Pancreas (tissue), 10 donors: Measurements from ENCODE around the gene EHBP1. TPM values are rescaled to one million over a fixed set of nuclear protein-coding genes. Genes with fewer than 3 reads are reported as not detected.

Experiments
- ATAC-seq, 4 donors: fragments of 200-7000 bp; cut with Tn5 transposase; one replicate each; pipeline versions ENCODE4 v1.8.0 to v1.9.1; 2020; ENCODE audit warnings: mild to moderate bottlenecking in 4 of 4, moderate library complexity in 4 of 4
- DNase-seq, 6 donors: peaks; one replicate each; pipeline ENCODE4 v3.0.0-alpha.2; 2020
- FAIRE-seq: peaks from 2 replicates; lab custom pipeline; 2012; peaks lifted over from hg19 to GRCh38; lab: Jason Lieb, UNC
- H3K27ac ChIP-seq, 4 donors: fragments of 200-600 bp; sonication (generic); 1 replicate in 3 of 4; 2 replicates in 1 of 4; pipeline versions ENCODE4 v1.5.0 to v1.8.0; 2020
- H3K27me3 ChIP-seq, 4 donors: fragments of 200-600 bp; one replicate each; pipeline ENCODE4 v1.8.0; 2021
- H3K36me3 ChIP-seq, 3 donors: fragments of 200-600 bp; sonication (generic) in 1 of 3; one replicate each; pipeline versions ENCODE4 v1.5.0 to v1.8.0; 2020 to 2021
- H3K4me1 ChIP-seq, 3 donors: fragments of 200-600 bp; one replicate each; pipeline ENCODE4 v1.8.0; 2021
- H3K4me3 ChIP-seq, 4 donors: fragments of 200-600 bp; sonication (generic) in 2 of 4; one replicate each; pipeline versions ENCODE4 v1.5.0 to v1.8.0; 2020 to 2021
- H3K9me3 ChIP-seq, 4 donors: fragments of 200-600 bp; one replicate each; pipeline ENCODE4 v1.8.0; 2021
- WGBS, 2 donors: extraction: QIAGEN DNeasy Blood & Tissue Kit; methylation state at CpG; one replicate each; pipeline ENCODE4 v1.1.7; 2013; 5-methylcytosine and 5-hydroxymethylcytosine counted together
- intact Hi-C, 3 donors: fragments of 100-400 bp; cut with DNase I; formaldehyde crosslinking; loops; one replicate each; pipeline versions ENCODE4 v1.11.1 to v1.14.2; 2022
- polyA plus RNA-seq, 2 donors: library from polyadenylated mRNA; stranded (reverse); fragments of 200-250 nt; gene quantifications; one replicate each; pipeline ENCODE4 v1.2.3, GENCODE V29; 2013
- total RNA-seq, 6 donors: library from RNA; stranded (reverse); fragmentation: NEBNext Ultra II Directional in 4 of 6; extraction: Animal tissue kit (Norgen Biotek cat#: 25700) in 4 of 6; gene quantifications; one replicate each; pipeline versions ENCODE4 v1.2.1 to v1.2.4, GENCODE V29; 2021 to 2023
- TF ChIP-seq, protein P1 (sequence below), 4 donors: fragments of 200-600 bp; sonication (generic) in 3 of 4; IDR thresholded peaks; one replicate each; pipeline versions ENCODE4 v1.5.0 to v1.8.0; 2021; ENCODE audit warnings: antibody characterized with exemption in 4 of 4
- donor health status: healthy with polysubstance abuse.
- donor health status: DM: no; HTN: no; CAD: no; lungs with moderate emphysema.
- donor health status: DM: no; HTN: no; CAD: no.
- donor health status: control.
- donor health status: control.
- donor health status: Bipolar disorder and iron deficiency.
- donor health status: DM: yes; HTN: yes; CAD: no.
- donor health status: DM: no; HTN: no; CAD: no.
- donor health status: DM: no; HTN: no; CAD: no.
- donor health status: DM: yes; HTN: yes; CAD: no.

The EHBP1 gene
- total and polyA plus RNA-seq, 8 donors = 7.1 to 34.6 (median 21.1) TPM

DNA sequence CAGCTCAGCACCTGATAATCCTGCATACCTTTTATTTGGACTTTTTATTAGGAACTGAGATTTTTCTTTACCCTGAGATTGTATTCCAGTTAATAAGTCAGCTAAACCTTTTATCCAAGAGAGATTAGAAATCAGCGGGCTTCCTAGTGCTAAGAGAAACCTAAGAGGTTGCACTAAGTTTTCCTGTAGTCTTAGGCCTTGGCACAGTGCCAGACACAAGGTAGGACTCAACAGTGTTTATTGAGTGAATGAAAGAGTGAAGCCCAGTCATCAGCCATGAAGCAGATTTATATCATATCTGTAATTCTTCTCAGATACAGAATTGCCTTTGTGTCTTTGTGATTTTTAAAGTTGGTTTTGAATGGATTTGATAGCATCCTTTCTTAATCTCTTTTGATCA, 358.7 kb downstream of the EHBP1 start:
- Histone ChIP-seq H3K4me1 (peaks cover 0 to 9% (median 0%) of the 10 kb centered on the region in 3 donors), H3K4me3 (no peak overlapping the region), H3K9me3 (no peaks in the 10 kb centered on the region), H3K36me3 (no peaks in the 10 kb centered on the region), H3K27ac (no peak overlapping the region), H3K27me3 (peaks cover 18 to 75% (median 24%) of the 10 kb centered on the region in 4 donors)
- no peak for ATAC-seq
- 32 to 48% methylated on average over 1 of the region's 1 CpG for whole genome bisulfite sequencing, 2 donors
- no peak for DNase-seq
- TF ChIP-seq, protein P1, sequence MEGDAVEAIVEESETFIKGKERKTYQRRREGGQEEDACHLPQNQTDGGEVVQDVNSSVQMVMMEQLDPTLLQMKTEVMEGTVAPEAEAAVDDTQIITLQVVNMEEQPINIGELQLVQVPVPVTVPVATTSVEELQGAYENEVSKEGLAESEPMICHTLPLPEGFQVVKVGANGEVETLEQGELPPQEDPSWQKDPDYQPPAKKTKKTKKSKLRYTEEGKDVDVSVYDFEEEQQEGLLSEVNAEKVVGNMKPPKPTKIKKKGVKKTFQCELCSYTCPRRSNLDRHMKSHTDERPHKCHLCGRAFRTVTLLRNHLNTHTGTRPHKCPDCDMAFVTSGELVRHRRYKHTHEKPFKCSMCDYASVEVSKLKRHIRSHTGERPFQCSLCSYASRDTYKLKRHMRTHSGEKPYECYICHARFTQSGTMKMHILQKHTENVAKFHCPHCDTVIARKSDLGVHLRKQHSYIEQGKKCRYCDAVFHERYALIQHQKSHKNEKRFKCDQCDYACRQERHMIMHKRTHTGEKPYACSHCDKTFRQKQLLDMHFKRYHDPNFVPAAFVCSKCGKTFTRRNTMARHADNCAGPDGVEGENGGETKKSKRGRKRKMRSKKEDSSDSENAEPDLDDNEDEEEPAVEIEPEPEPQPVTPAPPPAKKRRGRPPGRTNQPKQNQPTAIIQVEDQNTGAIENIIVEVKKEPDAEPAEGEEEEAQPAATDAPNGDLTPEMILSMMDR (IDR thresholded peaks at IDR 0.05) = no peak
- intact Hi-C loops = no loop called here
- FAIRE-seq = no peak

DNA sequence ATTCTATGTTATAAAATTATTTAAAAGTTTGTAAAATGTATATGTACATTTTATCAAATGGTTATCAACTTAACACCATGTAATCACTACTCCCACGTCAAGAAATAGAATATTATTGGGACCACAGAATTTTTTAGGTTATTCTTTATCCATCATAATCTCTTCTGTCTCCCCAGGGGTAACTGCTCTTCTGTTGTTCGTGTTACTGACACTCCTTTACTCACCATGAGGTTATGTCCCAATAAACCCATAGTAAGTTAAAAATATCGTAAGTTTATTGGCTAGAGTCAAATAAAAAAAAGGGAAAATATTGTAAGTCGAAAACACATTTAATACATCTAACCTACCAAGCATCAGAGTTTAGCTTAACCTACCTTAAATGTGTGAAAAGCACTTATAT, 359.1 kb downstream of the EHBP1 start:
- WGBS, 2 donors = 59 to 60% methylated on average over 4 of the region's 4 CpGs
- Histone ChIP-seq H3K9me3 (no peaks in the 10 kb centered on the region), H3K27me3 (peaks cover 13 to 71% (median 22%) of the 10 kb centered on the region in 4 donors), H3K27ac (no peak overlapping the region), H3K4me1 (peaks cover 0 to 4% (median 0%) of the 10 kb centered on the region in 3 donors), H3K4me3 (no peak overlapping the region), H3K36me3 (no peaks in the 10 kb centered on the region)
- FAIRE-seq (no peak), DNase-seq (no peak), ATAC-seq (no peak)
- intact Hi-C loops = no loop called here
- TF ChIP-seq, protein P1 (IDR thresholded peaks at IDR 0.05) = no peak

GRCh38 chr2:63066265-63066664, 360.8 kb downstream of the EHBP1 start:
- no peak overlapping the region for H3K4me3 ChIP-seq
- TF ChIP-seq, protein P1 (IDR thresholded peaks at IDR 0.05) = no peak
- H3K27ac ChIP-seq = no peak overlapping the region
- no peaks in the 10 kb centered on the region for H3K4me1 ChIP-seq
- DNase-seq (no peak), ATAC-seq (no peak), FAIRE-seq (no peak)
- H3K9me3 ChIP-seq = no peaks in the 10 kb centered on the region
- intact Hi-C loops = no loop called here
- peaks cover 11 to 56% (median 18%) of the 10 kb centered on the region in 4 donors for H3K27me3 ChIP-seq
- 44 to 49% methylated on average over 3 of the region's 3 CpGs for WGBS, 2 donors
- no peaks in the 10 kb centered on the region for H3K36me3 ChIP-seq

GRCh38 chr2:63066838-63067237, 361.3 kb downstream of the EHBP1 start:
- Histone ChIP-seq H3K36me3 (no peaks in the 10 kb centered on the region), H3K9me3 (no peaks in the 10 kb centered on the region), H3K4me1 (no peaks in the 10 kb centered on the region), H3K27ac (no peak overlapping the region), H3K27me3 (peaks cover 9 to 50% (median 14%) of the 10 kb centered on the region in 4 donors), H3K4me3 (no peak overlapping the region)
- TF ChIP-seq, protein P1 (IDR thresholded peaks at IDR 0.05) = no peak
- intact Hi-C loops = no loop called here
- 85 to 90% methylated on average over 2 of the region's 2 CpGs for WGBS, 2 donors
- ATAC-seq (no peak), FAIRE-seq (no peak), DNase-seq (no peak)

DNA sequence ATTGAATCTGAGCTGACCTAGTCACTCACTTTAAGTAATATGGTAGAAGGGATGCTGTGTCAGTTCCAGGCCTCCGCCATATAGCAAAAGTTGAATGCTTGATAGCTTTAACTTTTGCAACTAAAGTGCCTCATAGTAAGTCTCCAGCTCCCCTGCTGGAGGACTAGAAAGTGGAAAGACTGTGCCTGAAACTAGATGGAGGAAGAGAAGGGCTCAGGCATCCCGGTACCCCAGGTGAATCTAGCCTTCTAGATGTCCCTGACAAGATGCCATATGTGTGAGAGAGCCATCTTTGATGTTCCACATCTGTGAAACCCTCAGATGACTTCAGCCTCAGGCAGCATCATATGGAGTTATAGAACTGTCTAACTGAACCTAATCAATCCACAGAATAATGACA, 366.2 kb downstream of the EHBP1 start:
- Histone ChIP-seq H3K4me1 (no peaks in the 10 kb centered on the region), H3K36me3 (no peaks in the 10 kb centered on the region), H3K27me3 (peaks cover 0 to 4% (median 2%) of the 10 kb centered on the region in 4 donors), H3K4me3 (no peak overlapping the region), H3K27ac (no peak overlapping the region), H3K9me3 (no peaks in the 10 kb centered on the region)
- ATAC-seq = no peak
- no peak for DNase-seq
- TF ChIP-seq, protein P1 (IDR thresholded peaks at IDR 0.05) = no peak
- intact Hi-C loops = no loop called here
- FAIRE-seq = no peak
- 81 to 88% methylated on average over 2 of the region's 2 CpGs for WGBS, 2 donors
